HL-60/S4 treated with retinoic acid at 250 ng/mL for 4 days and 3 days (cell line): ENCODE results near the gene PANK4.
"Not testable (repeated sequence)": the region's sequence is repeated elsewhere in the genome, so short reads cannot be mapped to it uniquely, and the experiment has no call there.

ENCODE experiments used
- in situ Hi-C: fragments of 300-500 bp; cut with MboI; formaldehyde crosslinking; loops from 2 replicates; pipeline ENCODE4 v1.7.0; 2022; ENCODE audit warnings: low sequenced_read_pairs

Gene PANK4

GRCh38 chr1:2466958-2467554, 59.3 kb downstream of the PANK4 start:
- in situ Hi-C loops = no loop called here

GRCh38 chr1:2466270-2466665, 60.1 kb downstream of the PANK4 start:
- in situ Hi-C loops = no loop called here

GRCh38 chr1:2465371-2466269, 60.8 kb downstream of the PANK4 start:
- in situ Hi-C loops = no loop called here

- in situ Hi-C loops = no loop called here
These were observed 63.0 kb downstream of the PANK4 start for GRCh38 chr1:2463396-2463795.

GRCh38 chr1:2462819-2463218, 63.6 kb downstream of the PANK4 start:
- in situ Hi-C loops = no loop called here

GRCh38 chr1:2460996-2461751, 65.2 kb downstream of the PANK4 start:
- in situ Hi-C loops = no loop called here

GRCh38 chr1:2460203-2460602, 66.2 kb downstream of the PANK4 start:
- in situ Hi-C loops = no loop called here

GRCh38 chr1:2459757-2460156, 66.6 kb downstream of the PANK4 start:
- in situ Hi-C loops = no loop called here

- in situ Hi-C loops = not testable (repeated sequence)
These were observed 67.2 kb downstream of the PANK4 start for GRCh38 chr1:2459102-2459753.

- in situ Hi-C loops = no loop called here
These were observed 67.7 kb downstream of the PANK4 start for GRCh38 chr1:2458687-2459086.
